KMS-11 (cell line): ENCODE data around the gene KLF15.

Source experiments
- H2AFZ ChIP-seq: fragments of 200-600 bp; sonication (generic); 2 replicates; pipeline ENCODE4 v1.6.1; 2016; ENCODE audit warnings: antibody characterized with exemption, mixed run types, low read depth
- H3K27ac ChIP-seq: fragments of 200-600 bp; sonication (generic); 2 replicates; pipeline ENCODE4 v1.6.1; 2016; ENCODE audit warnings: mild to moderate bottlenecking, mixed run types
- H3K27me3 ChIP-seq: fragments of 200-600 bp; sonication (generic); 2 replicates; pipeline ENCODE4 v1.6.1; 2017; ENCODE audit warnings: mild to moderate bottlenecking, low read depth, mixed run types, moderate library complexity; ENCODE audit not compliant: insufficient read depth
- H3K36me3 ChIP-seq: fragments of 200-600 bp; sonication (generic); 2 replicates; pipeline ENCODE4 v1.6.1; 2017; ENCODE audit warnings: mild to moderate bottlenecking, mixed run types; ENCODE audit not compliant: insufficient read depth
- H3K4me1 ChIP-seq: fragments of 200-600 bp; sonication (generic); 2 replicates; pipeline ENCODE4 v1.6.1; 2016; ENCODE audit warnings: mild to moderate bottlenecking, low read depth, mixed run types; ENCODE audit not compliant: poor library complexity, severe bottlenecking
- H3K4me2 ChIP-seq: fragments of 200-600 bp; sonication (generic); 2 replicates; pipeline ENCODE4 v1.7.0; 2016; ENCODE audit warnings: mild to moderate bottlenecking, mixed run types
- H3K4me3 ChIP-seq: fragments of 200-600 bp; sonication (generic); IDR thresholded peaks from 2 replicates; pipeline ENCODE4 v1.6.1; 2017; ENCODE audit warnings: low read depth, low read length, mixed read lengths; ENCODE audit not compliant: insufficient read depth
- H3K79me2 ChIP-seq: fragments of 200-600 bp; sonication (generic); 2 replicates; pipeline ENCODE4 v1.6.1; 2016; ENCODE audit warnings: low read depth, mixed run types; ENCODE audit not compliant: insufficient read depth
- H3K9ac ChIP-seq: fragments of 200-600 bp; sonication (generic); 2 replicates; pipeline ENCODE4 v1.6.1; 2016; ENCODE audit warnings: mild to moderate bottlenecking, mixed run types
- H4K20me1 ChIP-seq: fragments of 200-600 bp; sonication (generic); 2 replicates; pipeline ENCODE4 v1.6.1; 2016; ENCODE audit warnings: mild to moderate bottlenecking, mixed run types; ENCODE audit not compliant: insufficient read depth
- TF ChIP-seq, protein P1 (sequence below): fragments of 200-600 bp; sonication (generic); conservative IDR thresholded peaks from 2 replicates; pipeline ENCODE4 v1.6.1; 2017; ENCODE audit warnings: low read depth, mild to moderate bottlenecking, antibody characterized with exemption, low read length, moderate library complexity, mixed read lengths

KLF15 gene

DNA sequence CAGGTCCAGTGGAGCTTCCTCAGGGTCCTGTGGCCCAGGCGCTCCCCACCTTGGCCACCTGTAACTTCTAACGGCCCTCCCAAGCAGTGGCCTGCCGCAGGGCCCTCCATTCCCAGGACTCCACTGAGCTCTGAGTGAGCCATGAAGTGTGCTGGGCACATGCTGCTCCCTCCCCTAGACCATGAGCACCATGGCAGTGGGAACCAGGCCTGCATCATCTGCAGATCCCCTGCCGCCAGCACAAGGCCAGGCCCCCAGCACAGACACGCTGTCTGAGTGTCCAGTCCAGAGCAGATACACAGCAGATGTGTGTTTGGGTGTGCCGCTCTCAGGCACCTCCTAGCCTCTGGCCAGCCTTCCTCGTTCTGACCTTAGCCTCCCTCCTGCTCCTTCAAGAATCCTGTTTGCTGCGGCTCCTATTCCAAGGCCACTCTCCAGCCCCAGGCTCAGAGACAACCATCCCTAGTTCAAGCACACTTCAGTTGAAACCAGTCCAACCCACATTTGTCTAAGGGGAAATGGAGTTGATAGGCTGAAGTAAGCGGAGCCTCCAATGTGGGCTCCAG lies 7.0 kb upstream of the KLF15 start:
- H3K27me3 ChIP-seq: peaks cover 4% of the 10 kb centered on the region; the same call in 1 of the 2 replicates
- H3K36me3 ChIP-seq: no peaks in the 10 kb centered on the region
- no peak overlapping the region for H3K4me2 ChIP-seq
- no peak overlapping the region for H3K27ac ChIP-seq
- no peaks in the 10 kb centered on the region for H3K79me2 ChIP-seq
- no peak overlapping the region for H3K4me3 ChIP-seq
- TF ChIP-seq, protein P1, sequence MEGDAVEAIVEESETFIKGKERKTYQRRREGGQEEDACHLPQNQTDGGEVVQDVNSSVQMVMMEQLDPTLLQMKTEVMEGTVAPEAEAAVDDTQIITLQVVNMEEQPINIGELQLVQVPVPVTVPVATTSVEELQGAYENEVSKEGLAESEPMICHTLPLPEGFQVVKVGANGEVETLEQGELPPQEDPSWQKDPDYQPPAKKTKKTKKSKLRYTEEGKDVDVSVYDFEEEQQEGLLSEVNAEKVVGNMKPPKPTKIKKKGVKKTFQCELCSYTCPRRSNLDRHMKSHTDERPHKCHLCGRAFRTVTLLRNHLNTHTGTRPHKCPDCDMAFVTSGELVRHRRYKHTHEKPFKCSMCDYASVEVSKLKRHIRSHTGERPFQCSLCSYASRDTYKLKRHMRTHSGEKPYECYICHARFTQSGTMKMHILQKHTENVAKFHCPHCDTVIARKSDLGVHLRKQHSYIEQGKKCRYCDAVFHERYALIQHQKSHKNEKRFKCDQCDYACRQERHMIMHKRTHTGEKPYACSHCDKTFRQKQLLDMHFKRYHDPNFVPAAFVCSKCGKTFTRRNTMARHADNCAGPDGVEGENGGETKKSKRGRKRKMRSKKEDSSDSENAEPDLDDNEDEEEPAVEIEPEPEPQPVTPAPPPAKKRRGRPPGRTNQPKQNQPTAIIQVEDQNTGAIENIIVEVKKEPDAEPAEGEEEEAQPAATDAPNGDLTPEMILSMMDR: no peak
- no peaks in the 10 kb centered on the region for H3K4me1 ChIP-seq
- no peaks in the 10 kb centered on the region for H4K20me1 ChIP-seq
- no peak overlapping the region for H3K9ac ChIP-seq
- H2AFZ ChIP-seq: no peak overlapping the region

DNA sequence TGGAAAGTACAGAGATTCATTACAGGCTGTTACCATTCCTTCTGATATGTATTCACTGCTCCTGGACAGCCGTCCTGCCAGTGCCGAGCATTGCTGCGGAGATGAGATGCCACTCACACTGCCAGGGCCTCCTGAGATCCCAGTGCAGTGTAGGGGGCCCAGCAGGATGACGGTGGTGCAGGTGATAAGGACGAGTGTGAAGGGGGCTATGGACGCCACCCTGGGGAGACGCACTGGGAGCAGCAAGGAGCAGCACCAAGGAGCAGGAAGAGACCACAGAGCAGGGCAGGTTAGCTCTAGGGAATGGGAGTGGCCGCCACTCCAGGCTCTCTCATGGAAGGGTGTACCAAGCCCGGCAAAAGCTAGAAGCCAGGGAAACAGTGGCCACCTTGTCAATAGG lies 4.0 kb upstream of the KLF15 start:
- no peaks in the 10 kb centered on the region for H3K36me3 ChIP-seq
- no peak overlapping the region for H3K4me2 ChIP-seq
- H3K79me2 ChIP-seq: no peaks in the 10 kb centered on the region
- no peaks in the 10 kb centered on the region for H3K4me1 ChIP-seq
- TF ChIP-seq, protein P1: no peak
- H3K27ac ChIP-seq: no peak overlapping the region
- no peaks in the 10 kb centered on the region for H4K20me1 ChIP-seq
- H3K9ac ChIP-seq: no peak overlapping the region
- no peak overlapping the region for H3K4me3 ChIP-seq
- peaks cover 19% of the 10 kb centered on the region for H3K27me3 ChIP-seq
- no peak overlapping the region for H2AFZ ChIP-seq

DNA sequence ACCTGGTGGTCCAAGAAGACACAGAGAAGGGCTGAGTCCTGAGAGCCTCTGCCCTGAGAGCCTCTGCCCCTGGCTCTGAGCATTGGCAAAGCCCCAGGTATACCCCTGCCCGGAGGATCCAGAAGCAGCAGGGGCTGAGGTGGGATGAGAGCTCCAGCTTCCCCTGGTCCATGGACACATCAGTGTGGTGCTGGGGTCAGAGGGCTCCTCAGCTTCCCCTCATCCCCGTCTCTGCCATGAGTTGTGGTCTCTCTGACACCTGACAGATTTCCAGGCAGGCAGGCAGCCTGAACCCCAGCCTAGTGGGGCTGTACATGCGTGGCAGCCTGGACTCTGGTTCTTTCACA lies 3.5 kb upstream of the KLF15 start:
- Histone ChIP-seq H4K20me1 (no peaks in the 10 kb centered on the region), H3K79me2 (no peaks in the 10 kb centered on the region), H3K36me3 (no peaks in the 10 kb centered on the region), H3K4me1 (no peaks in the 10 kb centered on the region), H3K9ac (no peak overlapping the region), H3K27me3 (peaks cover 25% of the 10 kb centered on the region), H3K27ac (no peak overlapping the region), H3K4me2 (no peak overlapping the region), H3K4me3 (no peak overlapping the region), H2AFZ (no peak overlapping the region)
- TF ChIP-seq, protein P1: no peak

DNA sequence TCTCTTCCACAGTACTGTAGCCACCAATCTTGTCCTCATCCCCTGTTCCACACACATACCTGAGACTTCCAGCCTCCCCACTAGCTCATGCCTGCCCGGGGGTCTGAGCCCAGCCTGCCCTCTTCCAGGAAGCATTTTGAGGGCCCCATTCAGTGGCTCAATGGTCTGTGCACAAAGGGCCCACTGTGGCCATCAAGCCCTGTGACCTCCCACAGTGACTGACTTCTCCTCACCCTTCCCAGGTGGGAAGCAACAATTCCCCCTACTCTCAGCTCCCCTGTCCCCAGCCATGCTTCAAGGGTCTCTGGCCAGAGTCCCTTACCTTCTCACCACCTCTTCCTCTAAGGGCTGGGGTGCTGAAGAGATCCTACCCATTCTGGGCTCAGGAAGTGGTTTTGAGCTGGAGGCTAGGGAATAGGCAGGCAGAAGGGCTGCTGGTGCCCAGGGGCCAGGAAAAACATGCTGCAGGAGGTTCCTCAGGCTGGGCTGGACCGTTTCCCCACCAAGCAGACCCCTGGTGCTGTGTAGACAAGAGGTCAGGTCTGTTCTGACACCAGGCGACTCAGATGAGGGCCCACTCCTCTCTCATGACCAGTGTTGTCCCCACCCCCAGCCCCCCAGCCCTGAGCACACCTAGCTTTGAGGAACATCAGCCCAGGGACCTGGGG lies 3.0 kb upstream of the KLF15 start:
- Histone ChIP-seq H3K36me3 (no peaks in the 10 kb centered on the region), H2AFZ (no peak overlapping the region), H3K9ac (no peak overlapping the region), H3K4me3 (no peak overlapping the region), H3K27me3 (peaks cover 30% of the 10 kb centered on the region), H3K4me1 (no peaks in the 10 kb centered on the region), H3K27ac (no peak overlapping the region), H4K20me1 (no peaks in the 10 kb centered on the region), H3K79me2 (no peaks in the 10 kb centered on the region), H3K4me2 (no peak overlapping the region)
- TF ChIP-seq, protein P1: no peak
